Activated CD8-positive, alpha-beta memory T cell treated with anti-CD3 and anti-CD28 coated beads, Interleukin-2, amount 50 U/mL, for 24 hours (primary cell): ENCODE data around the gene SYCE3.
"Not testable (repeated sequence)": the region's sequence is repeated elsewhere in the genome, so short reads cannot be mapped to it uniquely, and the experiment has no call there.

Source experiments
- DNase-seq: peaks from one replicate; pipeline ENCODE4 v3.0.0-alpha.2; 2020; ENCODE audit errors: extremely low read depth

Gene SYCE3, protein sequence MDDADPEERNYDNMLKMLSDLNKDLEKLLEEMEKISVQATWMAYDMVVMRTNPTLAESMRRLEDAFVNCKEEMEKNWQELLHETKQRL

DNA sequence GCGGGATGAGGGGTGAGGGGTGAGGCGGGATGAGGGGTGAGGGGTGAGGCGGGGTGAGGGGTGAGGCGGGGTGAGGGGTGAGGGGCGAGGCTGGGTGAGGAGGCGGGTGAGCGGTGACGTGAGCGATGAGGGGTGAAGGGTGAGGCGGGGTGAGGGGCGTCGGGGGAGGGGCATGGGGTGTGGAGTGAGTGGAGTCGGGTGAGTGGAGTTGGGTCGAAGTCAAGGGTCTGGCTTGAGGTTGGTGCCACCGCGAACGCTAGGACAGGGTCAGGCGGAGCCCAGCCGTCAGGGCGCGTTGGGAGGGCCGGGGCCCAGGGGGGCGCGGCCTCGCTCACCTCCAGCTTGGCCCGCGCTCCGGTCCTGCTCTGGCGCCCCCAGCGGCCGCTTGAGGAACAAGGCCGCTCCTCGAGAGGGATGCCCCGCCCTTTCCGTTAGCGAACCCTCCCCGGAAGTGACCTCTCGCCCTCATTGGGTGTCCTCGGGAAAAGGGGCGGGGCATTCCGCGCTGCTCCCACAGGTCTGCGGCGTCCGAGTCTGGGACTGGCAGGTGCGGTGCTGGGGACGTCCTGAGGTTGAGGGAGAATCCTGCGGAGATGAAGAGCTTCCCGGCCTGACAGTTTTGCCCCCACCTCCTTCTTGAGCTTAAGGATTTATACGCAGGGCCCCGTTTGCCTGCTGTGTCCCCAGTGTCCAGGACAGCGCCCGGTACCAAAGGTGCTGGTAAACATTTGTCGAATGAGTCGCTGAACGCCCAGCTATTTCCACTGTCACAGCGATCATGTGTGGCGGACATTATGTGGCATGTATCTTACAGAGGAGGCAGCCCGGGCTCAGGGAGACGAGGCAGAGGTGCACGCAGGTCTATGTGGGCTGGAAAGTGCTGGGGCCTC lies at the start of gene SYCE3:
Gene SYCE3, minus strand, starts transcription at position 397 of the 890 bp plus-strand sequence. CDS start 6,514 bp downstream, outside the sequence.
- peak; percentile 90 for DNase-seq

- no peak for DNase-seq
Measured at GRCh38 chr22:50612168-50612527, 49.4 kb upstream of the SYCE3 start.

GRCh38 chr22:50611341-50612060 lies 48.8 kb upstream of the SYCE3 start:
- DNase-seq, result no peak

DNA sequence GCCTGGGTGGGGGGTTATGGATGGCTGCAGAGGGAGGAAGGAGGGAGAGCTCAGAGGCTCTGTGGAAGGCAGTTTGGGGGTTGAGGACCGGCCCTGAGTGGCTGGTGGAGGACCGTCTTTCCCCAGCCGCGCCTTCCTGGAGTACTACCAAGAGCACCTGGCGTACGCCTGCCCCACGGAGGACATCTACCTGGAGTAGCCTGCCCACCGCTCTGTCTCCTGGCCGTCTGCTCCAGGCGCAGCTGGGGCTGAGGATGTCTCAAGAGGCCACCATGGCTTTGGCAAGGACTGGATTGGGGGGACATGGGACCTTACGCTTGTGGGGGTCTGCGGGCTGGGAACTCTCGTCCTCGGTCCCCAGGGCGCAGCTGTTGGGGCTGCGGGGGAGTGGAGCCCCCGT lies 47.9 kb upstream of the SYCE3 start:
- DNase-seq, result no peak

GRCh38 chr22:50610041-50610451 lies 47.3 kb upstream of the SYCE3 start:
- DNase-seq, result no peak

DNA sequence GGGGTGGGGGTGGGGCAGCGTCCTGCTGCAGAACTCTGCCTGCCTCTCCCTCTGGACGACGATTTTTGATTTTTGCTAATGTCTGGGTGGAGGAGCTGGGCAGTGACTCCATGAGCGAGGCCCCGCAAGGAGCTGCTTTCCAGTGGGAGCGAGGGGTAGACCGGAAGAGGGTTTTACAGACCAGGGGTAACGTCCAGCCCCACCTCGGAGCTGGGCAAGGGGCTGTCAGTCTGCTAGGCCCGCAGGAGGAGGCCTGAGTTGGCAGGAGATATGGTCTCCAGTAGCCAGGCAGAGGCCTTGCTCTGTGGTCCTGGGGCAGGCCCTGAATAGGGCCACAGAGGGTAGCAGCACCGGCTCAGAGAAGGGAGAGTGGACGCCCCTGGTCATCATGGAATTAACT lies 46.9 kb upstream of the SYCE3 start:
- DNase-seq, result no peak

DNA sequence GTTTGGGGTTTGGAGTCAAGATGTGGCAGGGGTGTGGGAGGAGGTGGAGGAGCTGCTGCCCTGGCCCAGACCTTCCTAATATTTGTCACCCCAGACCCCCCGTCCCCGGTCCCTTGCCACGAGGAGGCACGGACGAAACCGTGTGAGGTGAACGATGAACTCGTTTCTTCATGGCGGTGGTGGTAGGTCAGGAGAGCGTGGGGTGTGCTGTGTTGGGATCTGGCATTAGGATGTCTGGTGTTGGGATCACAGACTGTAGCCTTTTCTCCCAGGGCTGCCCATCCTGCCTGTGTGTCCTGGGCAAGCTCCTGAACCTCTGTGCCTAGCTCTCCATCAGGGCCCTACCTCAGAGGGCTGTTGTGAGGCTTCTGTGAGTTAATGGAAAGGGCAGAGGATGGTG lies 46.3 kb upstream of the SYCE3 start:
- no peak for DNase-seq

DNA sequence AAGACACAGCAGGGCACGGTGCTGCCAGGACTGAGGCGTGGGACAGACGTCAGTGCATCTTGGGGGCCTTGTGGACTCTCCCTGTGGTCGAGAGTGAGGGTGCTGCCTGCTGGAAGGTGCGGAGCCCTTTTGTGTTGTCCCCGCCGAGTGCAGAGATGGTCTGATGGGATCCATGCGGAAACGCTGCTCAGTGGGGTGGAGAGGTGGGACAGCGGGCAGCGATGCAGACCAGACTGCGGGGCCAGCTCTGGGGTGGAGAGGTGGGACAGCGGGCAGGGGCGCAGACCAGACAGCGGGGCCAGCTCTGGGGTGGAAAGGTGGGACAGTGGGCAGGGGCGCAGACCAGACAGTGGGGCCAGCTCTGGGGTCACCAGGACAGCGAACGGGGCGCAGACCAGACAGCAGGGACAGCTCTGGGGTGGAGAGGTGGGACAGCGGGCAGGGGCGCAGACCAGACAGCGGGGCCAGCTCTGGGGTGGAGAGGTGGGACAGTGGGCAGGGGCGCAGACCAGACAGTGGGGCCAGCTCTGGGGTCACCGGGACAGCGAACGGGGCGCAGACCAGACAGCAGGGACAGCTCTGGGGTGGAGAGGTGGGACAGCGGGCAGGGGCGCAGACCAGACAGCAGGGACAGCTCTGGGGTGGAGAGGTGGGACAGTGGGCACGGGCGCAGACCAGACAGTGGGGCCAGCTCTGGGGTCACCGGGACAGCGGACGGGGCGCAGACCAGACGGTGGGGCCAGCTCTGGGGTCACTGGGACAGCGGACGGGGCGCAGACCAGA lies 45.5 kb upstream of the SYCE3 start:
- not testable (repeated sequence) for DNase-seq

DNA sequence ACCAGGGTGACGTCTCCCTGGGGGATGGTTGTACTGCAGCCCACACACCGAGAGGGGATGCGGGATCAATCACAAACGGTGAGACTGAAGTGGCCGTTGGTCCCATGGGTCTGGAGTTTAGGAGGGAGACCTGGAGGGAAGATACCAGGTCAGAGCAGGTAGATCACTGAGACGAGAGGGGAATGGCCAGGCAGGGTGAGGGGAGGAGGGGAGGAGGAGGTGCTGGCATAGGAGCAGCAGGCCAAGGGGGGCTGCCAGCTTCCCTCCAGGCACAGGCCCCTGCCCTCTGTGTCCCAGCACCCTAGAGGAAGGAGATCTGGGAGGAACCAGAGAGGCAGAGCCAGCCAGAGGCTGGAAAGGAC lies 44.9 kb upstream of the SYCE3 start:
- no peak for DNase-seq

DNA sequence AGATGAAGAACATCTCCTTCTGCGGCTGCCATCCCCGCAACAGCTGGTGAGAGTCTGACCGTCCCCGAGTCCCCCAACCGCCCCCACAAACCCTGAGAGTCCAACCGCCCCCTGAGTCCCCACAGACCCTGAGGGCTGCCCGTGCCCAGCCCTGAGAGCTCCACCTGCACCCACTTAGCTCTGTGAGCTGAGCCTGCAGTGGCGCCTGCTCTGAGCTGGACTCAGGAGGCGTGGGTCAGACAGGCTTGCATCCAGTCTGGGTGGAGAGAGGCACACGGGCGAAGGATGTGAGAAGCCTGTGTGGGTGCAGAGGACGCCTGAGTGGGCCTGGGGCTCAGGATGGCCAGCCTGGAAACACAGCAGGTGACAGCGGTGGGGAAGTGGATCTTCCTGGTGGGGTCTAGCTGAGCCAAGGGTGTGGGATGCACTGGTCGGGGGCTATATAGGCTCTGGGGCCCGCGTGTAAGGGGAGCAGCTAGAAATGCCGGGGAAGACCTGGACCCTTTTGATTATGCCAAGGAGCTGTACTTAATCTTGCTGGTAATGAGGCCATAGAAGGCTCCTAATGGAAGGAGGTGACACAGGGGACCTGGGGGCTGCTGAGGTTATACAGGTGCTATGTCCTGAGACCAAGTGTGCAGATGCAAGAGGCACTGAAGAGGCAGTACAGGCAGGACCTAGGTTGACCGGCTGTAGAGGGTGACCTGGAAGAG lies 44.4 kb upstream of the SYCE3 start:
- DNase-seq, result no peak

GRCh38 chr22:50606165-50606945 lies 43.6 kb upstream of the SYCE3 start:
- DNase-seq, result no peak

DNA sequence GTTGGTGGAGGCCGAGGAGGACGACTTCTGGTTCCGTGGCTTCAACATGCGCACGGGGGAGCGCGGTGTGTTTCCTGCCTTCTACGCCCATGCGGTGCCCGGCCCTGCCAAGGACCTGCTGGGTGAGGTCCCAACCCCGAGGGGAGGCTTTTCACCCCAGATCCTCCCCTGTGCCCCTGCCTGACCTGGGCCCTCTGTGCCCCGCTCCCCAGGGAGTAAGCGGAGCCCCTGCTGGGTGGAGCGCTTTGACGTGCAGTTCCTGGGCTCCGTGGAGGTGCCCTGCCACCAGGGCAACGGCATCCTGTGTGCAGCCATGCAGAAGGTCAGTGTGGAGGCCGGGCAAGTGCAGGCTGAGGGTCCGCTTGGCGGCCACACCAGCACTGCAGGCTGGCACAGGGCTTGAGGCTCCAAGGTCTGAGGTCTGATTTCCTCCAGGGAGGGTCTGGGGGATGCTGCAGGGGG lies 42.9 kb upstream of the SYCE3 start:
- DNase-seq, result no peak

GRCh38 chr22:50605002-50605612 lies 42.4 kb upstream of the SYCE3 start:
- no peak for DNase-seq

DNA sequence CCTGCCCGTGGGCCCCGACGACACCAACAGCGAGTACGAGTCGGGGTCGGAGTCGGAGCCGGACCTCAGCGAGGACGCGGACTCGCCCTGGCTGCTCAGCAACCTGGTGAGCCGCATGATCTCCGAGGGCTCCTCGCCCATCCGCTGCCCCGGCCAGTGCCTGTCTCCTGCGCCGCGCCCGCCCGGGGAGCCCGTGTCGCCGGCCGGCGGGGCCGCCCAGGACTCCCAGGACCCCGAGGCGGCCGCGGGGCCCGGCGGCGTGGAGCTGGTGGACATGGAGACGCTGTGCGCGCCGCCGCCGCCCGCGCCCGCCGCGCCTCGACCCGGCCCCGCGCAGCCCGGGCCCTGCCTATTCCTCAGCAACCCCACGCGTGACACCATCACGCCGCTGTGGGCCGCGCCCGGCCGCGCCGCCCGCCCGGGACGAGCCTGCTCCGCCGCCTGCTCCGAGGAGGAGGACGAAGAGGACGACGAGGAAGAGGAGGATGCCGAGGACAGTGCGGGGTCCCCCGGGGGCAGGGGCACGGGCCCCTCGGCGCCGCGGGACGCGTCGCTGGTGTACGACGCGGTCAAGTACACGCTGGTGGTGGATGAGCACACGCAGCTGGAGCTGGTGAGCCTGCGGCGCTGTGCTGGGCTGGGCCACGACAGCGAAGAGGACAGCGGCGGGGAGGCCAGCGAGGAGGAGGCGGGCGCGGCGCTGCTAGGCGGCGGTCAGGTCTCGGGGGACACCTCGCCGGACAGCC lies 41.7 kb upstream of the SYCE3 start:
- no peak for DNase-seq

- DNase-seq, result no peak
Measured at GRCh38 chr22:50603511-50604255, 41.0 kb upstream of the SYCE3 start.

- DNase-seq, result no peak
Measured at GRCh38 chr22:50602338-50602700, 39.6 kb upstream of the SYCE3 start.

DNA sequence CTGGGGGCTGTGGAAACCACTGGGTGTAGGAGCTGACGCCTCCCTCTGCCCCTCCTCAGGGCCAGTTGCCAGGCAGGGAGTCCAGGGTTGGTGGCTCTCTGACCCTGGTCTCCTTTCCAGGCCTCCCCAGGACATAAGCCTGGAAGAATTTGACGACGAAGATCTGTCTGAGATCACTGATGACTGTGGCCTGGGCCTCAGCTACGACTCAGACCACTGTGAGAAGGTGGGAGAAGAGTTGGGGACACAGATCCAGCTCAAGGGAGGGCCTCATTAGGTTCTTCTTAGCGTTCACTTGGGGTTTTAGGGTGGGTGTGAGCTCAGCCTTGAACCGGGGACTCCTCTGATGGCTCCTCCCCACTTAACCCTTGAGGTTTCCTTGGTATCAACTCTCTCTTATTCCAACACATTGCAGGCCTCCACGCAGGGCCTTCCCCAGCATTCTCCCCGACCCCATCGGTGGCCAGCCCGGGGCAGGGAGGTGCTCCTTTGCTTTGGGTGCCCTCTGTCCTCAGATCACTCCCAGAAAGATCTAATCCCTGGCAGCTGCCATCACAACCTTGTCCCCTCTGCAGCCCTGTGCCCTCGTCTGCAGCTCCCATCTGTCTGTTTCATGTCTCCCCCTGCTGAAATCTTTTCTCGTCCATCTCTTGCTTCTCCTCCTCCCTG lies 39.1 kb upstream of the SYCE3 start:
- no peak for DNase-seq

DNA sequence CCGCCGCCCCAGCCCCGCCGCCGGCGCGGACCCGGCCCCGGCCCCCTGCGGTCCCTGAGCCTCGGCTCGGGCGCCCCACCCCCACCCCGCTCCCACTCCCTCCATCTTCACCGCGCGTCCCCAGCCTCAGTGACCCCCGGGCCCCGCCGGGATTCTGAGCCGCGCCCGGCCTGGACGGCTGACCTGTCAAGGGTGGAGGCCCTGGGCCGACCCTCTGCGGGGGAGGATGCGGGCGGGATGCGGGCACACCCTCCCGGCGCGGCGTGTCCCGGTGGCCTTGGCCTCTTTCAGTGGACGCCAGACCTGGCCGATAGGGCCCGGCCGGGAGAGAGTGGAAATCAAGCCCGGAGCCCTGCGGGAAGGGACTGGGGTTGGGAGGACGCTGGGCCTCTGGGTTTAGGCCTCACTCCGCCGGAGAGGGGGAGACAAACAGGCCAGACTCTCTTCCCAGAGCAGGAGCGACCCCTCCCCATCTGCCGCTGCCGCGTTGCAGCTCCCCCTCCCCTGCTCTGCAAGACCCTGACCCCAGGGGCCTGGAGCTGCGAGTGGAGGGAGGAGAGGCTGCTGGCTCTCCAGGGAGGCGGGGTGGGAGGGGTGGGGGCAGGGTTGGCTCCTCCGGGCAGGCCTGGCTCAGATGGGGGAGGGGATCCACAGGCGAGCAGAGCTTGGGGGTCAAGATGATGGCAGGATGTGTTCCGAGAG lies 38.4 kb upstream of the SYCE3 start:
- DNase-seq, result no peak
